Gastrocnemius medialis (tissue), 4 donors: ENCODE data around the gene TDO2.

ENCODE experiments used
- POLR2A ChIP-seq, 2 donors: fragments of 450-650 bp; IDR thresholded peaks; one replicate each; pipeline ENCODE4 v1.6.1; 2017; ENCODE audit warnings: antibody characterized with exemption in 2 of 2, mild to moderate bottlenecking in 2 of 2, moderate library complexity in 2 of 2
- TF ChIP-seq, protein P1 (sequence below), 5 experiments: fragments of 450-650 bp in 3 of 5; fragments of 200-600 bp in 2 of 5; sonication (generic) in 2 of 5; IDR thresholded peaks in 4 of 5; conservative IDR thresholded peaks in 1 of 5; 1 replicate in 4 of 5; 2 replicates in 1 of 5; pipeline ENCODE4 v1.5.1; 2016 to 2019; ENCODE audit warnings: antibody characterized with exemption in 5 of 5, mild to moderate bottlenecking in 3 of 5, moderate library complexity in 3 of 5

DNA sequence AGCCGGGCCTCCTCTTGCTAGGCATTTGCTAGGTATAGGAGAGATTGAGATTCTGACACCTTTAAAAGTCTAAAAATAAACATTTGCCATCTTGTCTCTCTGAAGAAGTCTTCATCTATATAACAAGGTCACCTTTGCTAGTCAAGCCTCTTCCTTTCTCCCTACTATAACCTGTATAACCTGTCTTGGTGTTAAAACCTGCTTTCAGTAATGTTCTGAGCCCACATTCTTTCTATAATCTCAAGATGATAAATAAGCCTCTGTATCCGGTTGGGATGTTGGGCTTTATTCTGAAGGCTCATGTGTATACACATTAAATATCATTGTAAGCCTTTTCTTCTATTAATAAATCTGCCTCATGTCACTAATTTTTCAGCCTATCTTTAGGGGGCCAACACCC, 47.6 kb upstream of the TDO2 start:
- TF ChIP-seq, protein P1, sequence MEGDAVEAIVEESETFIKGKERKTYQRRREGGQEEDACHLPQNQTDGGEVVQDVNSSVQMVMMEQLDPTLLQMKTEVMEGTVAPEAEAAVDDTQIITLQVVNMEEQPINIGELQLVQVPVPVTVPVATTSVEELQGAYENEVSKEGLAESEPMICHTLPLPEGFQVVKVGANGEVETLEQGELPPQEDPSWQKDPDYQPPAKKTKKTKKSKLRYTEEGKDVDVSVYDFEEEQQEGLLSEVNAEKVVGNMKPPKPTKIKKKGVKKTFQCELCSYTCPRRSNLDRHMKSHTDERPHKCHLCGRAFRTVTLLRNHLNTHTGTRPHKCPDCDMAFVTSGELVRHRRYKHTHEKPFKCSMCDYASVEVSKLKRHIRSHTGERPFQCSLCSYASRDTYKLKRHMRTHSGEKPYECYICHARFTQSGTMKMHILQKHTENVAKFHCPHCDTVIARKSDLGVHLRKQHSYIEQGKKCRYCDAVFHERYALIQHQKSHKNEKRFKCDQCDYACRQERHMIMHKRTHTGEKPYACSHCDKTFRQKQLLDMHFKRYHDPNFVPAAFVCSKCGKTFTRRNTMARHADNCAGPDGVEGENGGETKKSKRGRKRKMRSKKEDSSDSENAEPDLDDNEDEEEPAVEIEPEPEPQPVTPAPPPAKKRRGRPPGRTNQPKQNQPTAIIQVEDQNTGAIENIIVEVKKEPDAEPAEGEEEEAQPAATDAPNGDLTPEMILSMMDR (IDR thresholded peaks at IDR 0.05 in 4 of 5, conservative IDR thresholded peaks at IDR 0.05 in 1 of 5), result no peak
- TF ChIP-seq POLR2A (IDR thresholded peaks at IDR 0.05), result no peak
